MM.1S (cell line): ENCODE measurements around the gene COL6A6.

Experiments used
- DNase-seq: peaks from one replicate; pipeline ENCODE4 v3.0.0-alpha.2; 2015
- H2AFZ ChIP-seq: fragments of 300-600 bp; sonication (generic); 2 replicates; pipeline ENCODE4 v1.6.0; 2016; ENCODE audit warnings: antibody characterized with exemption, low read length
- H3F3A ChIP-seq: fragments of 300-600 bp; sonication (generic); 2 replicates; pipeline ENCODE4 v1.6.1; 2016; ENCODE audit warnings: mild to moderate bottlenecking, antibody characterized with exemption, low read length, moderate library complexity, mixed read lengths; ENCODE audit not compliant: insufficient read depth
- H3K27ac ChIP-seq: fragments of 300-600 bp; sonication (generic); 2 replicates; pipeline ENCODE4 v1.5.1; 2016; ENCODE audit warnings: mild to moderate bottlenecking, low read length
- H3K27me3 ChIP-seq: fragments of 300-600 bp; sonication (generic); replicated peaks from 2 replicates; pipeline ENCODE4 v1.6.0; 2016; ENCODE audit warnings: low read length; ENCODE audit not compliant: insufficient read depth
- H3K36me3 ChIP-seq: fragments of 300-600 bp; sonication (generic); replicated peaks from 2 replicates; pipeline ENCODE4 v1.6.1; 2016; ENCODE audit warnings: mild to moderate bottlenecking, low read length, mixed read lengths; ENCODE audit not compliant: insufficient read depth
- H3K4me1 ChIP-seq: fragments of 300-600 bp; sonication (generic); 2 replicates; pipeline ENCODE4 v1.6.1; 2016; ENCODE audit warnings: low read length, mixed read lengths
- H3K4me2 ChIP-seq: fragments of 300-600 bp; sonication (generic); 2 replicates; pipeline ENCODE4 v1.6.0; 2016; ENCODE audit warnings: low read depth, low read length
- H3K4me3 ChIP-seq: fragments of 300-600 bp; sonication (generic); 2 replicates; pipeline ENCODE4 v1.5.1; 2016; ENCODE audit warnings: low read length, mixed read lengths
- H3K79me2 ChIP-seq: fragments of 300-600 bp; sonication (generic); 2 replicates; pipeline ENCODE4 v1.6.1; 2016; ENCODE audit warnings: mixed run types, low read length, mixed read lengths
- H3K9ac ChIP-seq: fragments of 300-600 bp; sonication (generic); 2 replicates; pipeline ENCODE4 v1.6.1; 2016; ENCODE audit warnings: low read length, mixed read lengths
- H3K9me2 ChIP-seq: fragments of 300-600 bp; sonication (generic); replicated peaks from 2 replicates; pipeline ENCODE4 v1.6.1; 2016; ENCODE audit warnings: mild to moderate bottlenecking, low read length, mixed read lengths; ENCODE audit not compliant: insufficient read depth
- H3K9me3 ChIP-seq: fragments of 300-600 bp; sonication (generic); replicated peaks from 2 replicates; pipeline ENCODE4 v1.6.1; 2016; ENCODE audit warnings: mild to moderate bottlenecking, low read length, mixed read lengths; ENCODE audit not compliant: insufficient read depth
- H4K20me1 ChIP-seq: fragments of 300-600 bp; sonication (generic); 2 replicates; pipeline ENCODE4 v1.6.1; 2016; ENCODE audit warnings: mild to moderate bottlenecking, low read length, moderate library complexity, mixed read lengths; ENCODE audit not compliant: insufficient read depth
- CTCF ChIP-seq: fragments of 300-600 bp; sonication (generic); IDR thresholded peaks from 2 replicates; pipeline ENCODE4 v1.5.1; 2016; ENCODE audit warnings: antibody characterized with exemption, low read length, mixed read lengths
- EZH2 ChIP-seq: fragments of 300-600 bp; sonication (generic); optimal IDR thresholded peaks from 2 replicates; pipeline ENCODE3; 2017; ENCODE audit warnings: low read depth, mild to moderate bottlenecking, antibody characterized with exemption, low read length, mixed read lengths
- EZH2phosphoT487 ChIP-seq: fragments of 300-600 bp; sonication (generic); IDR thresholded peaks from 2 replicates; pipeline ENCODE4 v1.6.1; 2018; ENCODE audit warnings: antibody characterized with exemption, low read length

Gene COL6A6

GRCh38 chr3:130529486-130530215 lies 12.7 kb downstream of the COL6A6 start:
- Histone ChIP-seq H3K9ac (no peak overlapping the region), H3K4me2 (no peak overlapping the region), H3F3A (no peaks in the 10 kb centered on the region), H3K9me3 (no peaks in the 10 kb centered on the region), H3K4me3 (no peak overlapping the region), H3K36me3 (no peaks in the 10 kb centered on the region), H4K20me1 (no peaks in the 10 kb centered on the region), H3K9me2 (no peaks in the 10 kb centered on the region), H3K4me1 (peaks cover 13% of the 10 kb centered on the region), H2AFZ (peak overlapping the region; percentile 9; the same call in 1 of the 2 replicates), H3K27me3 (no peaks in the 10 kb centered on the region), H3K27ac (no peak overlapping the region; the same call in 1 of the 2 replicates), H3K79me2 (no peaks in the 10 kb centered on the region)
- peak; percentile 28 for TF ChIP-seq CTCF
- no peak for TF ChIP-seq EZH2phosphoT487
- peak; percentile 71 for DNase-seq

GRCh38 chr3:130533247-130533646 lies 16.3 kb downstream of the COL6A6 start:
- H3K9ac ChIP-seq: no peak overlapping the region
- H2AFZ ChIP-seq: no peak overlapping the region
- H3K4me1 ChIP-seq: peaks cover 13% of the 10 kb centered on the region
- H3K4me3 ChIP-seq: no peak overlapping the region
- no peaks in the 10 kb centered on the region for H3K9me2 ChIP-seq
- H3K36me3 ChIP-seq: no peaks in the 10 kb centered on the region
- H3K4me2 ChIP-seq: no peak overlapping the region
- DNase-seq: no peak
- no peaks in the 10 kb centered on the region for H3F3A ChIP-seq
- H3K9me3 ChIP-seq: no peaks in the 10 kb centered on the region
- TF ChIP-seq EZH2phosphoT487: no peak
- no peak for TF ChIP-seq CTCF
- no peak for TF ChIP-seq EZH2
- no peaks in the 10 kb centered on the region for H4K20me1 ChIP-seq
- H3K27ac ChIP-seq: no peak overlapping the region
- H3K79me2 ChIP-seq: no peaks in the 10 kb centered on the region
- no peaks in the 10 kb centered on the region for H3K27me3 ChIP-seq

GRCh38 chr3:130537673-130538304 lies 20.8 kb downstream of the COL6A6 start:
- Histone ChIP-seq H3K36me3 (no peaks in the 10 kb centered on the region), H3K79me2 (no peaks in the 10 kb centered on the region)

More at GRCh38 chr3:130537673-130538304, 20.8 kb downstream of the COL6A6 start:
- Histone ChIP-seq H3K4me2 (no peak overlapping the region), H3K4me3 (no peak overlapping the region), H2AFZ (no peak overlapping the region), H3F3A (no peaks in the 10 kb centered on the region), H3K27ac (no peak overlapping the region), H3K9me3 (no peaks in the 10 kb centered on the region), H3K4me1 (no peaks in the 10 kb centered on the region), H3K9ac (no peak overlapping the region), H3K9me2 (no peaks in the 10 kb centered on the region), H4K20me1 (no peaks in the 10 kb centered on the region), H3K27me3 (no peaks in the 10 kb centered on the region)
- DNase-seq: no peak
- no peak for TF ChIP-seq CTCF
- TF ChIP-seq EZH2: no peak
